Stomach (tissue), 4 donors: Measurements from ENCODE around the gene FAF2.

Experiments
- POLR2A ChIP-seq, 4 donors: fragments of 450-650 bp; IDR thresholded peaks; one replicate each; pipeline ENCODE4 v1.6.1; 2016; ENCODE audit warnings: antibody characterized with exemption in 4 of 4, control low read depth in 2 of 4, mild to moderate bottlenecking in 1 of 4, moderate library complexity in 1 of 4
- TF ChIP-seq, protein P1 (sequence below), 7 experiments: fragments of 450-650 bp in 4 of 7; fragments of 200-600 bp in 3 of 7; sonication (generic) in 3 of 7; IDR thresholded peaks; one replicate each; pipeline ENCODE4 v1.5.1; 2016 to 2019; ENCODE audit warnings: antibody characterized with exemption in 7 of 7, control low read depth in 2 of 7, mild to moderate bottlenecking in 1 of 7

DNA sequence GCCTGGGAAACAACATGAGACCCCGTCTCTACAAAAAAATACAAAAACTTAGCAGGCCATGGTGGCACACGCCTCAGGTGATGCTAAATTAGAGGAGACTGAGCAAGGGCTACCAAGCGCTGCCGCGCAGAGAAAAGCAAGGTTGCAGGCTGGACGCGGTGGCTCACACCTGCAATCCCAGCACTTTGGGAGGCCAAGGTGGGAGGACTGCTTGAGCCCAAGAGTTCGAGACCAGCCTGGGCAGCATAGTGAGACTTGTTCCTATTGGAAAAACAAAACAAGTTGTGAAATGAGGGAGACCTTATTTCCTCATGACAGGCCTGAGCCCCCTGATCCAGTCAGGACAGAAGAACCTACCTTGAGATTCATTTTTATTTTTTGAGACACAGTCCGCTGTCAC lies 77.5 kb downstream of the FAF2 start:
- TF ChIP-seq POLR2A (IDR thresholded peaks at IDR 0.05) = no peak
- TF ChIP-seq, protein P1, sequence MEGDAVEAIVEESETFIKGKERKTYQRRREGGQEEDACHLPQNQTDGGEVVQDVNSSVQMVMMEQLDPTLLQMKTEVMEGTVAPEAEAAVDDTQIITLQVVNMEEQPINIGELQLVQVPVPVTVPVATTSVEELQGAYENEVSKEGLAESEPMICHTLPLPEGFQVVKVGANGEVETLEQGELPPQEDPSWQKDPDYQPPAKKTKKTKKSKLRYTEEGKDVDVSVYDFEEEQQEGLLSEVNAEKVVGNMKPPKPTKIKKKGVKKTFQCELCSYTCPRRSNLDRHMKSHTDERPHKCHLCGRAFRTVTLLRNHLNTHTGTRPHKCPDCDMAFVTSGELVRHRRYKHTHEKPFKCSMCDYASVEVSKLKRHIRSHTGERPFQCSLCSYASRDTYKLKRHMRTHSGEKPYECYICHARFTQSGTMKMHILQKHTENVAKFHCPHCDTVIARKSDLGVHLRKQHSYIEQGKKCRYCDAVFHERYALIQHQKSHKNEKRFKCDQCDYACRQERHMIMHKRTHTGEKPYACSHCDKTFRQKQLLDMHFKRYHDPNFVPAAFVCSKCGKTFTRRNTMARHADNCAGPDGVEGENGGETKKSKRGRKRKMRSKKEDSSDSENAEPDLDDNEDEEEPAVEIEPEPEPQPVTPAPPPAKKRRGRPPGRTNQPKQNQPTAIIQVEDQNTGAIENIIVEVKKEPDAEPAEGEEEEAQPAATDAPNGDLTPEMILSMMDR (IDR thresholded peaks at IDR 0.05) = no peak
